ENCODE measurements around the gene EDEM2.
"Not testable (repeated sequence)": the region's sequence is repeated elsewhere in the genome, so short reads cannot be mapped to it uniquely, and the experiment has no call there.

The EDEM2 gene

DNA sequence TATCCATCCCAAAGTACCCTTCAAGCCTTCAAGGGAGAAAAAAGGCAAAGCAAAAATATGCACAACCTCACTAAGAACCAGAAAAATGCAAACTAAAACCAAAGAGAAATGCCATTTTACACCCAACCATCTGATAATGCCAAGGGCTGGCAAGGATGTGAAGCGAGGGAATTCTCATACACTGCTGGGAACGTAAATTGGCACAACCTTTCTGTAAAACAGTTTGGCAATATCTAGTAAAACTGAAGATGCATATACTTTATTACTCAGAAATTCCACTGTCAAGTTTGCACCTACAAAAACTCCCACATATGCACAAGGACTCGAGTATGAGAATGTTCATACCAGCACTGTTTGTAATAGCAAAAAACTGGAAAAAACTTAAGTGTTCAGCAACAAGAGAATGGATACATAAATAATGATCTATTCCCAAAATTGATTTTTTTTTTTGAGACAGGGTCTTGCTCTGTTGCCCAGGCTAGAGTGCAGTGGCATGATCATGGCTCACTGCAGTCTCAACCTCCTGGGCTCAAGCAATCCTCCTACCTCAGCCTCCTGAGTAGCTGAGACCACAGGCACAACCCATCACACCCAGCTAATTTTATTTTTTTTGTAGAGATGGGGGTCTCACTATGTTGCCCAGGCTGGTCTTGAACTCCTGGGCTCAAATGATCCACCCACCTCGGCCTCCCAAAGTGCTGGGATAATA, 21.7 kb upstream of the EDEM2 start:
- DNase-seq (ENCODE audit: low spot score), result not testable (repeated sequence)

- DNase-seq (ENCODE audit: low spot score), result no peak
Observed at GRCh38 chr20:35167787-35168186, 20.7 kb upstream of the EDEM2 start.

- DNase-seq (ENCODE audit: low spot score), result no peak
Observed at GRCh38 chr20:35166242-35166830, 19.2 kb upstream of the EDEM2 start.

- DNase-seq (ENCODE audit: low spot score), result no peak
Observed at GRCh38 chr20:35165221-35166185, 18.4 kb upstream of the EDEM2 start.

- DNase-seq (ENCODE audit: low spot score), result not testable (repeated sequence)
Observed at GRCh38 chr20:35164531-35164930, 17.4 kb upstream of the EDEM2 start.

DNA sequence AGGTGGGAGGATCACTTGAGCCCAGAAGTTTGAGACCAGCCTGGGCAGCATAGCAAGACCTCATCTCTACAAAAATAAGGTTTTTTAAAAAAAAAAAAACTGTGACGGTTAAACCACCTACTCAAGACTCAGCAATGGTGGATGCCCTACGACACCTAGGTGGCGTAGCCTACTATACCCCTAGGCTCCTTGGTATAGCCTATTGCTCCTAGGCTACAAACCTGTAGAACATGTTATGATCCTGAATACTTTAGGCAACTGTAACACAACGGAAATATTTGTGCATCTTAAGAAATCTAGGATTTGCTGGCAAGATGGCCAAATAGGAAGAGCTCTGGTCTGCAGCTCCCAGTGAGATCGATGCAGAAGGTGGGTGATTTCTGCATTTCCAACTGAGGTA, 13.2 kb upstream of the EDEM2 start:
- not testable (repeated sequence) for DNase-seq (ENCODE audit: low spot score)

GRCh38 chr20:35156978-35157377, 9.8 kb upstream of the EDEM2 start:
- no peak for DNase-seq (ENCODE audit: low spot score)

DNA sequence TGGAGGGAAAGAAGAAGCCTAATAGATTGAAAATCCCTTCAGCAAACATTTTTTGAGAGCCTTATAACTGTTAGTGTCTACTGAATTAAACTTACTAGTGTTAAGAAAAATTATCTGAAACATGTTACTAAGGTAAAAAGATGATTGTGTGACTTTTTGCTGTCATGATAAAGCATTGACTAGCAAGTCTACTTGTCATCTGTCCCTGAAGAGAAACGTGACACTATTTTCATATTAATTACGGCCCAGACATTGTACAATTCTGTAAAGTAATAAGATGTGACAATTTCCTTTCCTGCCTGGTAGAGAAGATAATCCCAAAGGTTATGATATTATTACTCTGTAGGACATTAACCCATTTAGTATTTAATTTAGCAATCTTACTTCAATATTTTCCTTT, 8.8 kb upstream of the EDEM2 start:
- DNase-seq (ENCODE audit: low spot score), result no peak

DNA sequence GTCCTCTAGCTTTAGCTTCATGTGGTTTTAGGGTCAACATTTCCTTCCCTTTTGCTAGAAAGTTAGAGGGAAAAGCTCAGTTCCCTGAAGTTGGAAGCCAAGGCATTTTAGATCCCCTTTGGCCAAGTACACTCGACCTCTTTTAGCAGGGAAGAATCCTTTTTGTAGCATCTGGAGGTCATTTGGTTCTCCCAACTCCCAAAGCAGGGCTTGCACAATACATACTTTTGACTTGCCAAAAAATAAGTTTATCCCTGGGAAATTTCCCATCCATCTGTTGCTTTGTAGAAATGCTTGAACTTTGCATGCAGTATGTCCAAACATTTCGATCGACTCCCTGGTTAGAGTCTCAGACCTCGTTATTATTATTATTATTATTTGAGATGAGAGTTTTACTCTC, 4.6 kb upstream of the EDEM2 start:
- peak; percentile 71 for DNase-seq (ENCODE audit: low spot score)

DNA sequence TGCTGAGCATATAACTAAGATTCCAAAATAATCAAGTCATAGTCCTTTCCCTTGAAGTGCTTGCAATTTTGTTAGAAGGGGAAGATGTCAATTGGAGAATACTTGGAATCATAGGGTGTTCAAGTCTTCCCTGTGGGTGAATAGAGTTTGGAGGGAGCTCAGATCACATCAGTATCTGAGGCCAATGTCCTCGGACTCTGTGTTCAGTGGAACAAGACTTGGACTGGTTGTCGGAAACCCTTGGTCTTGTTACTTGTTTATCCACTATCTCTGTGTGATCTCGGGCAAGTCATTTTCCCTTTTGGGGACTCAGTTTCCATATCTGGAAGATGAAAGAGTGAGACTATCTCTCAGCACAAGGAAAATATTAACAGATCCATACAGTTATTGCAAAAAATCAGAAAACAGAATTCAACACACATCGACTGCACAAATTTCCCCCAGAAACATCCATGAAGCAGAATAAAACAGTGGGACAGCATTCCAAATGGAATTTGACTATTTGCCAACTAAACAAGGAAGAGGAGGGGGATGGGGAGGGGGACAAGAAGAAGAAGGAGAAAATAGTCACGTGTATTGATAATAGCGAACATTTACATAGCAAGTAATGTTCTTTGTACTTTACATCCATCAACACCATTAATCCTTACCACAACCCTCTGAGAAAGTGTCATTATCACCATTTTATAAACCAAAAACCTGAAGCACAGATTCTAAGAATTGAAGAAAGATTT, 3.9 kb upstream of the EDEM2 start:
- no peak for DNase-seq (ENCODE audit: low spot score)

- peak; percentile 14 for DNase-seq (ENCODE audit: low spot score)
Observed at GRCh38 chr20:35147575-35148071, 487 bp upstream of the EDEM2 start.

DNA sequence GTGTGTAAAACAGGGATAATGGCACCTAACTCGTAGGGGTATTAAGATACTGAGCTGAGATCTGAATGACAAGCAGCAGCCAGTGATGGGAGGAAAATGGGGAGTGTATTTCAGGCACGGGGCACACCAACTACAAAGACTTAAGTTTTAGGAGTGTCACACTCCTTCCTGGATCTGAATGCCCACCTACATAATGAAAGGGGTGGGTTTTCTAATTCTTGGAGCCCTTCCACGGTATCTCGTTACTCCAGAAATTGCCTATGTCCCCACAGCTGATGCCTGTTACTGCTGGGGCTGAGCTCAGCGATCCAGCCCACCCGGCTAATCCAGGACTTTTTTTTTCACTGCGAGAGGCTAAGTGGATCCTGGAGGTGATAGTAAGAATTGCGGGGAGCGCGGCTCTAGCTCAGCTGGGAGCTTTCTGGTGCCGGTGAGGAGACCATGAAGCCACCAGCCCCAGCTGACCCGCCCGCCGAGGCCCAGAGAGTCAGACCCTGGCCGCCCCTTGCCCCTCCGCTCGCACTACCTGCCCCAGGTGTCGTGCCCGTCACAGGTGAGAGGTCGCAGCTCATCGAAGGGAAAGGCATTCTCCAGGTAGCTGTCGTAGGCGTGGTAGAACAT, 727 bp downstream of the EDEM2 start:
- peak; percentile 59 for DNase-seq (ENCODE audit: low spot score)

- DNase-seq (ENCODE audit: low spot score), result peak; percentile 56
Observed at GRCh38 chr20:35145141-35145564, 2.0 kb downstream of the EDEM2 start.

DNA sequence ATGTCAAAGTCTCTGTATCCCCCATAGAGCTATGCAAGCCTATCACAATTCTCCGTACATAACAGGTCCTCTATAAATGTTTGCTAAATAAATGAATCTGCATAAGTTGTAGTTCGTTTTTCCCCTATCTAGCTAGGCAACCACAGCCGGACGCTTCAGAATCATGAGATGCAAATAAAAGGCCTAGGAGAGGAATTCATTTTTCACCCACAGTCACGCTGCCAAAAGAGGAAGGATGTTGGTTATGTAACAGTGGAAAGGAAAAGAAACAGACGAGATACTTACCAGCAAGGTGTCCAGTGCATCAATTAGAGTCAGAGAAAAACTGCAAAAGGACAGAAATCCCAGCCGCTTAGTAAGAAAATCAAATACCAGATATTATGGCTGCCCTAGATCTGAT, 2.4 kb downstream of the EDEM2 start:
- DNase-seq (ENCODE audit: low spot score), result no peak

DNA sequence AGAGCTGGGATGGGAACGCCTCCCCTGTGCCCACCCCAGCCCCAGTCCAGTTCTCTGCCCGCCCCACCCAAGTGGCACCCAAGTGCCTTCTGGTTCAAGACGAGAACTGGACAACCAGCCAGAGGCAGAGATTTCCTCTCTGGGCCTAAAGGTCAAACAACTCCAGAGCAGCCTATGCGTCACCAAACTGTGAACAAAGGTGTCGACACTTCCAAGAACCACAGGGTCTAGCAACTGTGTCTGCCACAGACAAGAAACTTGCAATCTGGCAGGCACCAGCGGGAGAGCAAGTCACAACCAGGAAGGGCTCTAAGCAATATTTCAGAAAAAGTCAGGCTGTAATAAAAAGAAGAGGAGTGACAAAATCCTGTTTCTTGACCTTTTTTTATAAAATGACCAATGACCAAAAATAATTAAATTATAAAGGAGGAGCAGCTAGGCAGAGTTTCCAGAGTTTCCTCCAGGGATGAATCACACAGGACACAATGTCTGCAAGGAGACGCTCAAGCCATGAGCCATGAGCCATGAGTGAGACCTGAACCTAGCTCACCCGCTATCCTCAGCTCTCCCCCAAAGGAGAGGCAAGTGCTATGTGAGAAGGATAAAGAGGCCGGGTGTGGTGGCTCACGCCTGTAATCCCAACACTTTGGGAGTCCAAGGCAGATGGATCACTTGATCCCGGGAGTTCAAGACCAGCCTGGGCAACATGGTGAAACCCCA, 11.1 kb downstream of the EDEM2 start:
- DNase-seq (ENCODE audit: low spot score), result peak; percentile 37

GRCh38 chr20:35134880-35135279, 12.3 kb downstream of the EDEM2 start:
- no peak for DNase-seq (ENCODE audit: low spot score)

DNA sequence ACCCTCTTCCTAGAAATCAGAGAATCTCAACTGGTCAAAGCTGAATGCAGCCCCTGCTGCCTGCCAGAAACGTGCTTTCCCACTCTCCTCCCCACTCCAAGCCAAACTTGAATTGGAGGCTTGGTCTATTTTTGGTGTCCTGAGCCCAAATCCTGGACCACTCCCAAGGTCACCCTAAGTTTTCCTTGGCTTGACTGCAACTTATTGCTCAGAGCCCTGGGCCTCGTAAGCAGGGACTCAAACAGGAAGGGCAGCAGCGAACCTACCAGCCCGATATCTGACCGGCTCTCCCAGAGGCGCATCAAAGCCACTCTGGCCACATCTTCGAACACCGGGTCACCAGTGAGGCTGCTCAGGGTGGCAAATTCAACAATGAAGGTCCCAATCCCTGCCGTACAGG, 12.7 kb downstream of the EDEM2 start:
- no peak for DNase-seq (ENCODE audit: low spot score)

DNA sequence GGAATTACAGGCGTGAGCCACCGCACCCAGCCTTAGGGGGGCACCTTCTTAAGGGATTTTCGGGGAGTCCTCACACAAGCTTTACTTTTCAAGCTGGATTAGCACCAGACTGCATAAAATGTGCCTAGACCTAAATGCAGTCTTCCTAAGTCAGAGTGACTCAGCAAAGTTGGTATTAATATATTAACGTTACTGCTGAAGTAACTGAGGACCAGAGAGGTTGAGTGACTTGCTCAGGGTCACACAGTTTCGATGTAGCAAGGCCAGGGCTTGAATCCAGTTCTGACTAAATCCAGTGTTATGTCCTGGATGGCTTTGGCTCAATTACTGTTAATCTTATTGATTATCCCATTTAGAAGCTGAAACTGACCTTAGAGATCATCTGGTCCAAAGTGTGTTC, 13.4 kb downstream of the EDEM2 start:
- no peak for DNase-seq (ENCODE audit: low spot score)

DNA sequence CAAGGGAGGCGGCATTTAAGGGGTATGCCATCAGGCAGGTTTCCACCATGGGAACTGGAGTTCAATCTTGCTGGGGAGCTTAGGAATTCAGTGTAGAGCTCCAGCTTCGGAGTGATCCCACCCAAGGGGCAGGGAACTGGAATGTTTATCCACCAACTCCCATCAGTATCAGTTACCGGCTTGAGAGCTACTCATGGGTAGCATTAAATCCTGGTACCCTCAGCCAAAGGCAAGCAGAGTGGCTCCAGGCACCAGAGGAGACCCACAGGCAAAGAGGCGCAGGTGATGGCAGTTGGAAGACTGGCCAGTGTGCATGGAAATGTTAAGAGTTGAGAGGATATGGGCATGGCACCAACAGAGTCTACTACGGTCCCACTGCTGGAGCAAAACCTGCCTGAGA, 14.1 kb downstream of the EDEM2 start:
- no peak for DNase-seq (ENCODE audit: low spot score)

DNA sequence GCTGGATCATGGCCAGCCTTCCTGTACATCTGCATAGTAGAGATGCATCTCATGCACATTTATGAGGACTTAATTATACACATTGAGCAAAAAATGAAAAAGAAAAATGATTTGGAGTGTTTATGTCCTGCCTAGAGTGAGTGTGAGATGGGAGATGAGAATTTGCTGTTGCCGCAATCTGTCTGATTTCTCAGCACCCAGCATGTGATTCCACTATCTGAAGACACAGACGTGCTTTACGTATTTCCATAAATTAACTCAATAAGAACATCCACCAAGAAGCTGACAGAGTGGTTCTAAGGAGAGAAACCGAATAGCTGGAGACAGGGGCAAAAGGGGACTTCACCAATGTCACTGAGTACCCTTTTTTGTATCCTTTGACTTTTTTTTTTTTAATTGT, 15.2 kb downstream of the EDEM2 start:
- DNase-seq (ENCODE audit: low spot score), result no peak

DNA sequence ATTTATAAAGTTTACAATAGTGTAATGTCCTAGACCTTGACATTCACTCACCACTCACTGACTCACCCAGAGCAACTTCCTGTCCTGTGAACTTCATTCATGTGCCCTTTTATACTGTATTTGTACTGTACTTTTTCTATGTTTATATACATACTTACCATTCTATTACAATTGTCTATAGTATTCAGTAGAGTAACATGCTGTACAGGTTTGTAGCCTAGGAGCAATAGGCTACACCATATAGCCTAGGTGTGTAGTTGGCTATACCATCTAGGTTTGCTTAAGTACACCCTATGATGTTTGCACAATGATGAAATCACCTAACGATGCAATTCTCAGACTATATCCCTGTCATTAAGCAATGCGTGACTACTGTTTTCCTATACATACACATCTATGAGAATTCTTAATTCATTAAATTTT, 17.5 kb downstream of the EDEM2 start:
- no peak for DNase-seq (ENCODE audit: low spot score)

Data from GM03348 (cell line).